ENCODE data around the gene KIF26B.

DNA sequence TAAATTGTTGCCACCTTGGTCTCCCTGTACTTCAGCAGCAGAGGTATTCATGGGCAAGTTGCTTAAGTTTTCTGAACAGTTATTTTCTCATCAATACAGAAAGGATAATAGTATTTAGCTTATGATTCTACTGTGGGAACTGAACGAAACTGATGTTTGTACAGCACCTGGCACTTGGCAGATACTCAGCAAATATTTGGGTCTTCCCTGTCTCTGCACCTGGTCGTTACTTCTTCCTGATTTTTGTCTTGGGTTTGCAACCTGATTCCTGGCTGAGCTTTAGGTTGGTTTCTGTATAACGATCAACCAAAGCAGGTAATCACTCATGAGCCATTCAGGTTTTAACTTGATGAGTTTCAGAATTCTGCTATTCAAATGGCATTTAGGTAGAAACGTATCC, 490.6 kb downstream of the KIF26B start:
- TF ChIP-seq, protein P1, sequence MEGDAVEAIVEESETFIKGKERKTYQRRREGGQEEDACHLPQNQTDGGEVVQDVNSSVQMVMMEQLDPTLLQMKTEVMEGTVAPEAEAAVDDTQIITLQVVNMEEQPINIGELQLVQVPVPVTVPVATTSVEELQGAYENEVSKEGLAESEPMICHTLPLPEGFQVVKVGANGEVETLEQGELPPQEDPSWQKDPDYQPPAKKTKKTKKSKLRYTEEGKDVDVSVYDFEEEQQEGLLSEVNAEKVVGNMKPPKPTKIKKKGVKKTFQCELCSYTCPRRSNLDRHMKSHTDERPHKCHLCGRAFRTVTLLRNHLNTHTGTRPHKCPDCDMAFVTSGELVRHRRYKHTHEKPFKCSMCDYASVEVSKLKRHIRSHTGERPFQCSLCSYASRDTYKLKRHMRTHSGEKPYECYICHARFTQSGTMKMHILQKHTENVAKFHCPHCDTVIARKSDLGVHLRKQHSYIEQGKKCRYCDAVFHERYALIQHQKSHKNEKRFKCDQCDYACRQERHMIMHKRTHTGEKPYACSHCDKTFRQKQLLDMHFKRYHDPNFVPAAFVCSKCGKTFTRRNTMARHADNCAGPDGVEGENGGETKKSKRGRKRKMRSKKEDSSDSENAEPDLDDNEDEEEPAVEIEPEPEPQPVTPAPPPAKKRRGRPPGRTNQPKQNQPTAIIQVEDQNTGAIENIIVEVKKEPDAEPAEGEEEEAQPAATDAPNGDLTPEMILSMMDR (IDR thresholded peaks at IDR 0.05), result no peak
- no peak for TF ChIP-seq POLR2A (IDR thresholded peaks at IDR 0.05)

Measured in body of pancreas (tissue), 4 donors.